IPS-18c (cell line): ENCODE data around the gene SLC29A1.

ENCODE experiments used
- H3K4me3 ChIP-seq: 2 replicates; pipeline ENCODE4 v1.7.0; 2013; ENCODE audit warnings: low read depth, mild to moderate bottlenecking, low read length, moderate library complexity; ENCODE audit not compliant: insufficient read depth
- H3K9me3 ChIP-seq: one replicate; pipeline ENCODE4 v1.6.1; 2013; ENCODE audit warnings: mild to moderate bottlenecking, low read length, moderate library complexity; ENCODE audit not compliant: control insufficient read depth, insufficient read depth

The SLC29A1 gene

GRCh38 chr6:44245912-44246662 is 22.7 kb downstream of the SLC29A1 start:
- Histone ChIP-seq H3K4me3 (peak overlapping the region; percentile 99), H3K9me3 (peaks cover 2% of the 10 kb centered on the region)

- Histone ChIP-seq H3K9me3 (peaks cover 2% of the 10 kb centered on the region), H3K4me3 (peak within 1 kb of the TSS; percentile 99)
These were observed 23.4 kb downstream of the SLC29A1 start, which contains the start of gene HSP90AB1 for GRCh38 chr6:44246663-44247337. HSP90AB1 (plus strand) TSS chr6:44247101; CDS start chr6:44248630, 1,529 bp downstream.

GRCh38 chr6:44247338-44248302 is 24.2 kb downstream of the SLC29A1 start:
- peak overlapping the region; percentile 99 for H3K4me3 ChIP-seq
- H3K9me3 ChIP-seq = peaks cover 2% of the 10 kb centered on the region

GRCh38 chr6:44248579-44248978 is 25.2 kb downstream of the SLC29A1 start:
- H3K9me3 ChIP-seq = no peaks in the 10 kb centered on the region
- H3K4me3 ChIP-seq = peak overlapping the region; percentile 99

GRCh38 chr6:44249082-44249748 is 25.8 kb downstream of the SLC29A1 start:
- peak overlapping the region; percentile 99 for H3K4me3 ChIP-seq
- H3K9me3 ChIP-seq = no peaks in the 10 kb centered on the region

GRCh38 chr6:44250067-44250717 is 26.8 kb downstream of the SLC29A1 start:
- H3K4me3 ChIP-seq = no peak overlapping the region
- H3K9me3 ChIP-seq = no peaks in the 10 kb centered on the region

GRCh38 chr6:44250718-44251123 is 27.3 kb downstream of the SLC29A1 start:
- no peak overlapping the region for H3K4me3 ChIP-seq

GRCh38 chr6:44251576-44252524 is 28.5 kb downstream of the SLC29A1 start:
- no peaks in the 10 kb centered on the region for H3K9me3 ChIP-seq
- H3K4me3 ChIP-seq = no peak overlapping the region

More at GRCh38 chr6:44250718-44251123, 27.3 kb downstream of the SLC29A1 start:
- no peaks in the 10 kb centered on the region for H3K9me3 ChIP-seq

- Histone ChIP-seq H3K9me3 (no peaks in the 10 kb centered on the region), H3K4me3 (no peak overlapping the region)
These were observed 30.1 kb downstream of the SLC29A1 start for GRCh38 chr6:44253307-44254101.

- Histone ChIP-seq H3K4me3 (no peak overlapping the region), H3K9me3 (no peaks in the 10 kb centered on the region)
These were observed 31.1 kb downstream of the SLC29A1 start for GRCh38 chr6:44254191-44255104.

GRCh38 chr6:44255105-44255808 is 31.9 kb downstream of the SLC29A1 start:
- Histone ChIP-seq H3K9me3 (no peaks in the 10 kb centered on the region), H3K4me3 (no peak overlapping the region)

- Histone ChIP-seq H3K9me3 (no peaks in the 10 kb centered on the region), H3K4me3 (peak overlapping the region; percentile 84)
These were observed 32.7 kb downstream of the SLC29A1 start for GRCh38 chr6:44255871-44256774.

- Histone ChIP-seq H3K9me3 (no peaks in the 10 kb centered on the region), H3K4me3 (peak overlapping the region; percentile 84)
These were observed 33.3 kb downstream of the SLC29A1 start for GRCh38 chr6:44256775-44257024.
